Stimulated activated CD4-positive, alpha-beta T cell treated with anti-CD3 and anti-CD28 coated beads, Interleukin-4, amount 100 ng/mL, for 48 hours (primary cell): Measurements from ENCODE around the gene SLC66A2.
"Not testable (repeated sequence)": the region's sequence is repeated elsewhere in the genome, so short reads cannot be mapped to it uniquely, and the experiment has no call there.

Experiments
- DNase-seq, 2 donors: peaks; one replicate each; pipeline ENCODE4 v3.0.0-alpha.2; 2020; ENCODE audit warnings: low read depth in 2 of 2

Gene SLC66A2

GRCh38 chr18:79868811-79869541 lies 82.5 kb downstream of the SLC66A2 start:
- no peak for DNase-seq

DNA sequence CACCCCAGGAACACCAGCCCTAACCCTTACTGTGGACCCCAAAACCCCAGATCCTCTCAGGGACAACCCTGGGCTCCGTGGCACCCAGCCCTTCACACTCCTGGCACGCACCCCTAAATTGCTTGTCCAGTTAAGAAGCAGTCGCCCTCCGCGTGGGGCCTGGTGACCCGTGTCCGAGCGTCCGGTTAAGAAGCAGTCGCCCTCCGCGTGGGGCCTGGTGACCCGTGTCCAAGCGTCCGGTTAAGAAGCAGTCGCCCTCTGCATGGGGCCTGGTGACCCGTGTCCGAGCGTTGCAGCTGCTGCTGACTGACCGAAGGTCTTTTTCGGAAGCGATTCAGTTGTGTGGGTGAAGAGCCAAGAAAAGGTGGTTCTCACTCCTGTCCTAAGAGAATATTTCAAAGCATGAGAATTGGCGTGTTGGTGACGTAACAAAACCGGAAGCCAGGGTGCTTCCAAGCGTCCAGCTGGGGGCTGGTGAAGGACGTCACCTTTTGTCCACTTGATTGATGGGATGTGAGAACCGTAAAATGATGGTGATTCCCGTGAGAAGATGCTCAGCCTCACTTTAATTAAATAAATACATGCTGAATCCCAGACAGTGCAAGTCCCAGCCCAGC lies 83.2 kb downstream of the SLC66A2 start:
- DNase-seq = no peak

- DNase-seq = no peak
Measured at GRCh38 chr18:79867666-79868065, 83.8 kb downstream of the SLC66A2 start.

DNA sequence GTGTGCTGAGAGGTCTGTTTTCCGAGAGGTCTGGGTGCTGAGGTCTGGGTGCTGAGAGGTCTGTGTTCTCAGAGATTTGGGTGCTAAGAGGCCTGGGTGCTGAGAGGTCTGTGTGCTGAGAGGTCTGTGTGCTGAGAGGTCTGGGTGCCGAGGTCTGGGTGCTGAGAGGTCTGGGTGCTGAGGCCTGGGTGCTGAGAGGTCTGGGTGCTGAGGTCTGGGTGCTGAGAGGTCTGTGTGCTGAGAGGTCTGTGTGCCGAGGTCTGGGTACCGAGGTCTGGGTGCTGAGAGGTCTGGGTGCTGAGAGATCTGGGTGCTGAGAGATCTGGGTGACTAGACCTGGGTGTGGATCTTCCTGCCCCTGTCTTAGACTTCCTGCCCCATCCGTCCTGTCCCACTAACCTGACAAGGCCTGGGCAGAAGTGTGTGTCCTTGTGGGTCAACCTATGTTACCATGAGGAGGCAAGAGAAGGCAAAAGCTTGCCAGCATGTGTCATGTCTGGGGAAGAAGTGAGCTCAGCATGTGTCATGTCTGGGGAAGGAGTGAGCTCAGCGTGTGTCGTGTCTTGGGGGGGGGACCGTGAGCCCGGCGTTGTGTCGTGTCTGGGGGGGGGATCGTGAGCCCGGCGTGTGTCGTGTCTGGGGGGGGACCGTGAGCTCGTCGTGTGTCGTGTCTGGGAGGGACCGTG lies 84.4 kb downstream of the SLC66A2 start:
- no peak for DNase-seq

DNA sequence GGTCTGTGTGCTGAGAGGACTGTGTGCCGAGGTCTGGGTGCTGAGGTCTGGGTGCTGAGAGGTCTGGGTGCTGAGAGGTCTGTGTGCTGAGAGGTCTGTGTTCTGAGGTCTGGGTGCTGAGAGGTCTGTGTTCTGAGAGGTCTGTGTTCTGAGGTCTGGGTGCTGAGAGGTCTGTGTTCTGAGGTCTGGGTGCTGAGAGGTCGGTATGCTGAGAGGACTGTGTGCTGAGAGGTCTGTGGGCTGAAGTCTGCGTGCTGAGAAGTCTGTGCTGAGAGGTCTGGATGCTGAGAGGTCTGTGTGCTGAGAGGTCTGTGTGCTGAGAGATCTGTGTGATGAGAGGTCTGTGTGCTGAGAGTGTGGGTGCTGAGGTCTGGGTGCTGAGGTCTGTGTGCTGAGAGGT lies 85.5 kb downstream of the SLC66A2 start:
- not testable (repeated sequence) for DNase-seq

- not testable (repeated sequence) for DNase-seq
Measured at GRCh38 chr18:79864955-79865354, 86.5 kb downstream of the SLC66A2 start.

DNA sequence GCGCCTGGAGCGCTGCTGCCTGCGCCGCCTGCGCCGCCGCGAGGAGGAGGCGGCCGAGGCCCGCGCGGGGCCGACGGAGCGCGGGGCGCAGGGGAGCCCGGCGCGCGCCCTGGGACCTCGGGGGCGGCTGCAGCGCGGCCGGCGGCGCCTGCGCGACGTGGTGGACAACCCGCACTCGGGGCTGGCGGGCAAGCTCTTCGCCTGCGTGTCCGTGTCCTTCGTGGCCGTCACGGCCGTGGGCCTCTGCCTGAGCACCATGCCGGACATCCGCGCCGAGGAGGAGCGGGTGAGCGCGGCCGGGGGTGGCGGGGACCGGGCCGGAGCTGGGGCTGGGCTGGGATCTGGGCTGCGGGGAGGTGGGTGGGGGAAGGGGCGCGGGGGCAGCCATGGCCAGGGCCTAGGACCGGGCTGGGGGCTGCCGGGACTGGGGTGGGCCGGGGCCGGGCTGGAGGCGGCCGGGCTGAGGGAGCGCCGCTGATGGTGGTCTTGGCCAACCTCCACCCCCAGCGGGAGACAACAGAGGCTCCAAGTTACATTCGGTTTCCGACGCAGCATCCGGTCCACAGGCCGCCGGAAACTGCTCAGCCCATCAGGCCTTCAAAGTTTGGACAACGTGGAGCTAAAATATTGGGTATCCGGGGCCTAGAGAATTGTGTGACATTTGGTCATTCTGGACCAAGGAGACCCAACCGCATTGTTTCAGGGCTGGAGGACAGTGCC lies 87.3 kb downstream of the SLC66A2 start:
- DNase-seq = no peak

GRCh38 chr18:79863161-79864005 lies 88.1 kb downstream of the SLC66A2 start:
- no peak for DNase-seq

DNA sequence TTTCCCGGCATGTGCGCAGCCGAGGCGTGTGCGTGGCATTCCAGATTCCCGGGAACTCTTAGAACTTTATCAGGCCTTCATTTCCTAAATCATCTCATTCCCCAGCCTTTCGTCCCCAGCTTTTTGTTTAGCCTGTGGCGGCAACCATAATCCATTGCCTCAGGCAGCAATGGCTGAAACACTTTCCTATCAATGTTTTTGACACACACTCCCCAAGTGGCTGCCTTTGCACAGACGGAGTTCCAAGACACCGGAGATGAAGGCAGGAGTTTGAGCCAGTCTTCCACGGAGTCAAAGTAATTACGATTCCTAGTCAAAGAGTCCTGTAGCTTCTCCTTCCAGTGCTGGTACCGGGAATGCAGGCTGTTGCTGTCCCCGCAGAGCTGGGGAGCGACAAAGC lies 88.9 kb downstream of the SLC66A2 start:
- DNase-seq = no peak

DNA sequence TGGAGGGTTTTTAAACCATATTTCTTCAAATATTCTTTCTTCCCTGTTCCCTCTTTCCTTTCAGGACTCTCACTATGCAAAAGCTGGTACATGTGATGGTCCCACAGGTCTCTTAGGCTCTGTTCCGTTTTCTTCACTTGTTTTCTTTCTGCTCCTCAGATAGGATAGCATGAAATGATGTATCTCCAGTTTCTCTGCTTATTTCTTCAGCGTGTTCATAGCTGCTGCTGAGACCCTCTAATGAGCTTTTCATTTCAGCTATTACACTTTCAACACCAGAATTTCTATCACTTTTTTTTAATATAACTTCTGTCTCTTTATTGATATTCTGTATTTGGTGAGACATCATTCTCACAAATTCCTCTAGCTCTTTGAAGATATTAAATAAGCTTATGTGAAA lies 89.8 kb downstream of the SLC66A2 start:
- no peak for DNase-seq

DNA sequence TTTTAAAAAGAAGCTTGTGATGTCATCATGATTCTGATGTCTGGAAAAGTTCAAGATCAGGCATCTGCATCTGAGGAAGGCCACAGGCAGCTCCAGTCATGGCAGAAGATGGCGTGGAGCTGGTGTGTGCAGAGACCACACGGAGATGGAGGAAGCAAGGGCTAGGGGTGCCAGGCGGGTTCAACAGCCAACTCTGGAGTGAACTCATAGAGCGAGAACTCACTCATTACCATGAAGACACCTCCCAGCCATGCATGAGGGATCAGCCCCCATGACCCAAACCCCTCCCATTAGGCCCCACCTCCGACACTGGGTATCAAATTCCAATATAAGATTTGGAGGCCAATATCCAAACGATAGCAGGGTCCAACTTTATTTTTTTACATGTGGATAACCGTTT lies 92.1 kb downstream of the SLC66A2 start:
- DNase-seq = no peak

- no peak for DNase-seq
Measured at GRCh38 chr18:79857082-79857671, 94.3 kb downstream of the SLC66A2 start.

DNA sequence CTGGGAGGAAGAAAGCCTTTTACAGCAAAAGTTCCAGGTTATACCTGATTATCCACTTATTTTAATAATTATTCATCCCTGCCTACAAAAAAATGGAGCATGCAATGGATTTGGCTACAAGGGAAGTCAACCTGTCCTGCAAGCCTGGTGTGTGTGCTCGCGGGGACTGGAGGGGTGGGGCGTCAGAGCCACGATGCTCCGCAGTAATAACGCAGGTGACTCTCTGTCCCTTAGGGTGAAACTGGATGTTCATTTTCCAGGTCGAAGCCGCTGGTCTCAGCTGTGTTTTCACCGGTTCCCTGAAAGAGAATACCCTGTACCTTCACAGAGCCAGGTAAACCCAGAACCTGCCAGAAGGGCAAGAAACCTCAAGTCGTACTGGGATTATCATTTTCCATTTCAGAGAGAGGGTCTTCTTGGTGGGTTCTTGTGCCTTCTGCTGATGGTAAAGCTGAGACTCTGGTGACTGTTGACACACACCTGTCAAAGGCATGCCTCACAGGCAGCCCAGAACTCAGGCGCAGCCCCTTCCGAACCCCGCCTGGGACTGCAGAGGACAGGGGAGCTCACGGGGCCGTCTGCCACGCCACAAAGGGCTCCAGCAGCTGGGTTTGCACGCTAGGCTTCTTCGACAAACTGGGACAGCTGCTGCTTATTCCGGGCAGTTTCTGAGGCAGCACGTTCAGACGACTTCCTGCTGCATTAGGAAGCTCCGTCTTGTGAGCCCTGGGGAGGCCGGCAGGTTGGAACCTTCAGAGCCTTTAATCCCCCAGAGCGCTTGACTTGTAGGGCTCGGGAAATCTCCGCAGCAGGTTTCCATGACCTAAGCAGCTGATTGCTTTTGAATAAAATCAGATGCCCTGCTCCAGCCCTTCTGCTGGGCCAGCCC lies 95.1 kb downstream of the SLC66A2 start:
- no peak for DNase-seq

DNA sequence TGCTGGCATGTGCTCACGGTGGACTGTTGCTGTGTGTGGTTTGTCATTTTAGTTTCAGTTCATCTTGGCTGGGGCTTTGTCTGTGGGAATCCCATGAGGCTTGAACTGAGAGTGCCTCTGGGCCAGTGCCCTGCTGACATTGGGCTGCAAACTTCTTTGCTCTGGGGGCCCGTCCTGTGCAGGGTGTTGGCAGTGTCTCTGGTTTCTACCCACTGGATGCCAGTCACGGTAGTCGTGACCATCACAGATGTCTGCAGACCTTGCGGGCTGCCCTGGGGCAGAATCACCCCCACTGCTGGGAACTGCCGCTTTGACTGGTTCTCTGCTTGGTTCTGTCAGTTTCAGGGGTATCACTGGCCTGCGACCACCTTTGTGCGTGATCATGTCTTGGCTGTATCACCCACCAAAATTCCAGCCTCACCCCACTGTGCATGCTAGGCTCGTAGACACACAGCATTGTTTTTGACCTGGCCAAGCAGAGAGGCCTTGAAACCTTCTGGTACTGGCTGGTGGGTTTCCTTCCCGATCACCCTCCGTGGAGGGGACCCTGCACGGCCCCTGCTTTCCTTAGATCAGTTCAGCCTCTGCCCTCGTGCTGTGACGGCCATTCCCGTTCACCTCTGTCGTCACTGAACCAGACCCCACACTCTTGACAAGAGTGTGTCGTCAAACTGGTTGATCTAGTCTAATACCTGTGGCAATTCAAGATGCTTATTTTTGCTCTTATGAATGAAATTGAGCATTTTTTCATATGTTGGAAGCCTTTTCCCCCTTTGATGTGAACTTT lies 96.1 kb downstream of the SLC66A2 start:
- no peak for DNase-seq

- DNase-seq = no peak
Measured at GRCh38 chr18:79853993-79854364, 97.5 kb downstream of the SLC66A2 start.

- DNase-seq = no peak
Measured at GRCh38 chr18:79853303-79853992, 98.0 kb downstream of the SLC66A2 start.

DNA sequence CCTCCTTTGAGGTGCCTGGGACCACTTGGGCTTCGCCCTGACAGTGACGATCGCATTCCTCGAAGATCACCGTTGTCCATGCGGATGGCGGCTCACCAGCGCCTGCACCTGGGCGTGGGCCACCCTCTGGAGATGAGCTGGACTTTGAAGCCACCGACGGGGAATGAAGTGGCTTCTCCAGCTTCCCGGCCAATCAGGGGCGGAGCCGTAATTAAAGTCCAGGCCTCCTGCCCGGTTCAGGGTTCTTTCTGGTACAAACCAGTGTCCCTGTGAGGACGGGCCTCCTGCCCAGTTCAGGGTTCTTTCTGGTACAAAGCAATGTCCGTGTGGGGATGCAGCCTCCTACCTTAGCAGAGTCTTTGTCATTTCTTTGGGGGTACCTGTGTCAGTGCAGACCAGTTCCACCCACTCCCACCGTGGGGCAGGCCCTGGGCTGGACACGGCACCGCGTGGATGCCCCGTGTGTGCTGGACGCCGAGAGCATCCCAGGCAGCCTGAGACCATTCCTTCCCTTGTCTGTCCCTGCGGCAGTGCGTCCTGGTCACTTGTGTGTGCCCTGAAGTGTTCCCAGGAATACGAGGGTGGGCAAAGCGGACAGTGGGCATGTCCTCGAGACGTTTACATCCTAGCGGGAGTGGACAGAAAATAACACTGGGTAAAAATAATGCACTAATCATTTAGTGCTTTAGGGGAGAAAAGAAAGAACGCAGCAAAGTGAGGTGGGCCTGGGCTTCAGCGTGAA lies 98.7 kb downstream of the SLC66A2 start:
- no peak for DNase-seq
